HG03520 (cell line): ENCODE measurements around the gene TIMM8B.
A peak's percentile ranks its signal among the peaks of the same experiment; 100 is the strongest.
"Not testable (repeated sequence)": the region's sequence is repeated elsewhere in the genome, so short reads cannot be mapped to it uniquely, and the experiment has no call there.

Source experiments
- ATAC-seq: cut with Tn5 transposase; IDR thresholded peaks from one replicate; pipeline ENCODE4 v1.9.1; 2021; ENCODE audit warnings: mild to moderate bottlenecking, moderate library complexity; ENCODE audit not compliant: unreplicated experiment

The TIMM8B gene

DNA sequence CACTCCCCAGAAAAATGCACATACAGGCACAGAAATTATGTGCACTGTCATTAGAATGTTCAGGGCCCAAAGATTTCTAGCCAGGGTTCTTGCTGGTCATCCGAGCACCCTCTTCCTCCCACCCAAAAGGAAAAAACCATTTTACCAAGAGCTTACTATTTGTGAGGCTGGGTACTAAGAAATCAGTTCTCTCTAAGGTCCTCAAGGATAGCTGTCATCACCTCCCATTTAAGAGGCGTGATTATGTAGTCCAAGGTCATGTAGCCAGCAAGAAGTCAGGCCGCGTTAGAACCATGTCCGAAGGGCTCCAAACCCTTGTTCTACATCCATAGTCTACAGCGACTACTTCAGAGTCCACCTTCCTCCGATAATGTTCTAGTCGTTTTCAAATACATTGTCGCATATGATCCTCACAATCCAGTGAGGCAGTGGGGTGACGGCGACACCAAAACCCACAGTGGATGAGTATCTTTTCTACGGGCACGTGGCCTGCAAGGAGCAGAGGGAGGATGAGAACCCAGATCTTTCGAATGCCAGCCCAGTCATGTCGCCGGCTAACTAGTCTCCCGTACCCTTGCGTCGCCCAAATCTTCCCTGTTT, 634 bp downstream of the TIMM8B start:
- peak; percentile 30 for ATAC-seq

DNA sequence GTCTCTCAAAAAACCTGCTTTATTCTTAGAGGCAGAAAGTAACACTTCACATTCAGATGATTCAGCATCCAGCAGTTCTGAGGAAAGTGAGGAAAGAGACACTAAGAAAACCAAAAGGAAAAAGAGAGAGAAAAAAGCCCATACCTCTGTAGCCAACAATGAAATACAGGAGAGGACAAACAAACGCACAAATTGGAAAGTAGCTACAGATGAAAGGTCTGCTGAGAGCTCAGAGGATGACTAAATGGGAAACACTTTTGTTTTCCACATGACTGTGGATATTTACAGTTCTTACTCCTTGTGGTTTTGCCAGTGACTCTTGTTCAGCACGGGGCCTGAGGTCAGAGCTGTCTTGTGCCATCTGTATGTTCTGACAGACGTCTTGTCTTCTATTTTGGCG, 3.8 kb downstream of the TIMM8B start:
- no peak for ATAC-seq

DNA sequence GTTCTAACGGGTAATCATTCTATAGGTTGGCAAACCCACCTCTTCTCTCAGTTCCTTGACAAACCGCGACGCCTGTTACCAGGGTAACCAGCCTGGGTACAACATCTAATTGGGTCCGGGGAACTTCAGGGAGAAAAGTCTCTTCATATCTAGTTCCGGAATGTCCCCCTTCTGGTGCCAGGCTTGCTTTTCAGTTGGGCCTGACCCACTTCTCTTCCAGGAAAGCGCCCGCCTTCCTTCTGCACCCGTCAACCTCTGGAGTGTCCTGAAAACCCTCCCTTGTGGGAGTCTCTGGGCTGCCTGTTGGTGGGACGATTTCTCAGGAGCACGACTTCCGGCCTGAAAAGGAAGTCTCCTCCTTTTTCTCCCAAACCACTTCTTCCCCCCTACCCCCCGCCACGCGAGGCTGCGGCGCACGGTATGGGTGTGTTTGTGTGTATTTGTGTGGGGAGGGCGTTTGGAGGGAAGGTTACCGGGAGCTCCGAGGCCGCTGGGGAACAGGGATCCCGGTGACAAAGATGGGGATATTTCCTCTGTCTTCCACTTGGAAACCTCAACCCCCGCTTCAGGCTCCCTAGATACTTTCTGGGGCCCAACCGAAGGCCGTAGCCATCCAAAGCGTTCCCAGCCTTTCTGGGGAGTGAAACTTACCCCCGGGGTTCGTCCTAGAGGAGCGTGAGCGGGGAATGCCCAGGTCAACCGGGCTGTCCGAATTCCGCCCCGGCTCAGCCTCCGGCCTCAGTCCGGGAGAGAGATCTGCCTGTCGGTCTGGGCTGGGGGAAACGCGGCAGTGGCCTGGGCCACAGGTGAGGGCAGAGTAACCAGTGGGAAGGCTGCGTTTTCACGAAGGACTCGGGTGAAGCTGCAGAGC, 12.4 kb downstream of the TIMM8B start, which contains the start of the genes NKAPD1 and PIH1D2:
NKAPD1 (plus strand) TSS at position 359 of the 871 bp plus-strand sequence. CDS start 1,276 bp downstream, outside the sequence.
PIH1D2 (minus strand) TSS at position 77 of the 871 bp plus-strand sequence. CDS start 843 bp downstream, outside the sequence.
- ATAC-seq = peak; percentile 85

DNA sequence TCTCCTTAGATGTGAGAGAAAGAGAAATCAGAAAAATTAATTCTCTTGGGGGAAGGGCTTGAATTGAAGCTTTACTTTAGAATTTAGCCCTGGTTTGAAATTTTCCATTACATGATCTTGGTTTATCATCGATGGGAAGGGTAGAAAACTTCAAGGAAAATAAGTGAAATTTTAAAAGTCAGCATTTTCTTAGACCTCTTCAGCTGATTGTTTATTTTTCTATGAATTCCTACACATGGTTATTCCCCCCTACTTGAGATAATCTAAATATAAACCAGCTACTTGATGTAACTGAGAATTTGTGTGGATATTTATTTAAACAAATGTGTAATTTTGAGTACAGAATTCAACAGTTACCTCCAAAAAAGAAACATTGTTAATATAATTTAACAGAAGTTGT, 23.6 kb downstream of the TIMM8B start:
- no peak for ATAC-seq

DNA sequence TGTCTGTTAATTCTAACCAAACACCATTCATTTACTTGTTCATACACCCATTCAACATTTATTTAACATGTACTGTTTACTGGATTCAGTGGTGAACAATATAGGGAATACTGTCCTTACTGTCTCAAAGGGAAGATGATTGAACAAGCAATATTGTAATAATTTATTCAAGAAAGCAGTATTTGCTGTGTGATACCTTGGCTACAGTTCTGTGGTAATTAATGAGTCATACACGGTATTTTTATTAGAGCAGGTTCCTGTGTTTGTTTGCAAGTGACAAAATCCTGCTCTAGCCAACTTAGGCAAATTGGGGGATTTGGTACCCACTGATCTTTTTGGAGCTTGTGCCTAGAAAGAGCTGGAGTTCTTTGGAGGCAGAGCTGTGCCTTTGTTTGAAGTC, 28.5 kb downstream of the TIMM8B start:
- ATAC-seq = no peak

DNA sequence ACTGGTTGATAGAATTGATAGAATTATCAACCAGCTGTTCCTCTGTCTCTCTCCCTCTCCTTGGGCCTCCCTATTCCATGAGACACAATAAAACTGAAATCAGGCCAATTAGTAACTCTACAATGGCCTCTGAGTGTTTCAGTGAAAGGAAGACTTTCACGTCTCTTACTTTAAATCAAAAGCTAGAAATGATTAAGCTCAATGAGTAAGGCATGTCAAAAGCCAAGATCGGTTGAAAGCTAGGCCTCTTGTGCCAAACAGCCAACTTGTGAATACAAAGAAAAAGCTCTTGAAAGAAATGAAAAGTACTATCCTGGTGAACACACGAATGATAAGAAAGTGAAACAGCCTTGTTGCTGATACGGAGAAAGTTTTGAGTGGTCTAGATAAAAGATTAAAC, 29.4 kb downstream of the TIMM8B start:
- ATAC-seq = no peak

DNA sequence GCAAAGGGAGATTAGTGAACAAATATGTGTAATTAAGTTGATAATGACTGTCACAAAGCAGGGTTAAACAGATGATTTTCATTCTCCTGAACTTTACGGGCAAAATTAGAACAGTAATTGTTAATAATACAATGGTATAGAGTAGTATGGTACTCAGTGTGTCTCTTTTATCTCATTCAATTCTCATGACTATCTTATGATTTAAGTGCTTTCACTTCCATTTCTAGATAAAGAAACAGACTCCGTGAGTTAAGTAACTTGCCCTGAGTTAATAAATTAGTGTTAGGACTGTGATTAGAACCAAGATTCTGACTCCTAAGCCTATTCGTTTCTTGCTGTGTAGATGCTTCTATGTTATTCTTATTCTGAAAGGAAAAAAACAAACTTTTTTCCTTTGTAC, 34.8 kb downstream of the TIMM8B start:
- ATAC-seq = no peak

DNA sequence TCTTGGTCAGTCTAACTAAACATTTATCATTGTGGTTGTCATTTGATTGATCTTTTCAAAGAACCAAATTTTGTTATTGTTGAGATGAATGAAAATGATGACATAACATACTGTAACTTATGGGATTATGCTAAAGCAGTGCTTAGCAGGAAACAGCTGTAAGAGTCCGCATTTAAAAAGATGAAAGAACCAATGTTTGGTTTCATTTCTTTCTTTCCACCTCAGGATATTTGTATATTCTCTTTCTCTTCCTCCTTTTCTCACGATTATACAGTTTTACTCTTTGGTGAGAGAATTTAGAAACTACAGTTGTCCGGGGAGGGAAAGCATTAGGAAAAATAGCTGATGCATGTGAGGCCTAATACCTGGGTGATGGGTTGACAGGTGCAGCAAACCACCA, 35.8 kb downstream of the TIMM8B start:
- peak; percentile 69 for ATAC-seq

DNA sequence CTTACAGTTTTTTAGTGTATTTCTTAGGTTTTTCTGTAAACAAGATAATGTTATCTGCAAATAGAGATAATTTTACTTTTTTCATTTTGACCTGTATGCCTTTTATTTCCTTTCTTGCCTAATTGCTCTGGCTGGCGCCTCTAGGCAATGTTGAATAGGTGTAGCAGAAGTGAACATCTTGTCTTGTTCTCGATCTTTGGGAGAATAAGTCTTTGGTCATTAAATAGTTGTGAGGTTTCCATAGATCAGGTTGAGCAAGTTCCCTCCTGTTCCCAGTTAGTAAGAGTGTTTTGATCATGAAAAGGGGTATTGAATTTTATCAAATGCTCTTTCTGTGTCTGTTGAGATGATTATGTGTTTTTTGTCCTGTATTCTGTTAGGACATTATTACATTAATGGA, 36.8 kb downstream of the TIMM8B start:
- ATAC-seq = no peak

DNA sequence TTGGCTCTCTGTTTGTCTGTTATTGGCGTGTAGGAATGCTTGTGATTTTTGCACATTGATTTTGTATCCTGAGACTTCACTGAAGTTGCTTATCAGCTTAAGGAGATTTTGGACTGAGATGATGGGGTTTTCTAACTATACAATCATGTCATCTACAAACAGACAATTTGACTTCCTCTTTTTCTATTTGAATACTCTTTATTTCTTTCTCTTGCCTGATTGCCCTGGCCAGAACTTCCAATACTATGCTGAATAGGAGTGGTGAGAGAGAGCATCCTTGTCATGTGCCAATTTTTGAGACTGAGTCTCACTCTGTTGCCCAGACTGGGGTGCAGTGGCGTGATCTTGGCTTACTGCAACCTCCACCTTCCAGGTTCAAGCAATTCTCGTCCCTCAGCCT, 38.3 kb downstream of the TIMM8B start:
- not testable (repeated sequence) for ATAC-seq

DNA sequence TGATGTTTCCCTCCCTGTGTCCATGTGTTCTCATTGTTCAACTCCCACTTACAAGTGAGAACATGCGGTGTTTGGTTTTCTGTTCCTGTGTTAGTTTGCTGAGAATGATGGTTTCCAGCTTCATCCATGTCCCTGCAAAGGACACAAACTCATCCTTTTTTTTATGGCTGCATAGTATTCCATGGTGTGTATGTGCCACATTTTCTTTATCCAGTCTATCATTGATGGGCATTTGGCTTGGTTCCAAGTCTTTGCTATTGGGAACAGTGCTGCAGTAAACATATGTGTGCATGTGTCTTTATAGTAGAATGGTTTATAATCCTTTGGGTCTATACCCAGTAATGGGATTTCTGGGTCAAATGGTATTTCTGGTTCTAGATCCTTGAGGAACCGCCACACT, 39.9 kb downstream of the TIMM8B start:
- ATAC-seq = not testable (repeated sequence)

DNA sequence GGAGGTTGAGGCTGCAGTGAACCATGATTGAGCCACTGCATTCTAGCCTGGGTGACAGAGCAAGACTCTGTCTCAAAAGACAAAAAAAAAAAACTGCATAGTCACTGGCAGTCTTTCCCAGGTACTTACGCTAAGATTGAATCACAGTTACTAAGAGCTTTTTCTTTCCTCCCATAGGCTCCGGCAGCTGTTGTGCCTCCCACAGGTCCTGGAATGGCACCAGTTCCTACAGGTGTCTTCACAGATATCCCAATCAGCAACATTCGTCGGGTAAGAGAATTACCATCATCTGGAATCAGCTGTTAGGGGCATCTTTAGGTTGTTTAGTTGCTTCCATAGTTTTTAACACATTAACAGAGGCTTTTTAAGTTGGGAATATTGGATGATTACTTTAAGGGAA, 41.6 kb downstream of the TIMM8B start:
- ATAC-seq = no peak

DNA sequence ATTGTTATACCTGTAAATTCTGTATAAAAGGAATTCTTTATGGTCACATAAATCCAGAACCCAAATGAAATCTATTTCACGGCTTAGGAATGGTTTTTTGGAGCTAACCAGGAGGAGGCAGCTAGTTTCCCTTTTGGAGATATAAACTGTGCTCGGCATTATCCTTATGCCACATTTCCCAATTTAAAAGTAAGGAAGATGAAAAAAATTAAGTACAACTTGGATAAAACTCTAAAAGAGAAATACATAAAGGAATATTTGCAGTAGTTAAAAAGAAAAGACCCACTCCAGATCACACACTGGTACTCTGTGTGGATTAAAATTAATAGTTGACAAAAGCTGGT, 43.6 kb downstream of the TIMM8B start:
- ATAC-seq = no peak

DNA sequence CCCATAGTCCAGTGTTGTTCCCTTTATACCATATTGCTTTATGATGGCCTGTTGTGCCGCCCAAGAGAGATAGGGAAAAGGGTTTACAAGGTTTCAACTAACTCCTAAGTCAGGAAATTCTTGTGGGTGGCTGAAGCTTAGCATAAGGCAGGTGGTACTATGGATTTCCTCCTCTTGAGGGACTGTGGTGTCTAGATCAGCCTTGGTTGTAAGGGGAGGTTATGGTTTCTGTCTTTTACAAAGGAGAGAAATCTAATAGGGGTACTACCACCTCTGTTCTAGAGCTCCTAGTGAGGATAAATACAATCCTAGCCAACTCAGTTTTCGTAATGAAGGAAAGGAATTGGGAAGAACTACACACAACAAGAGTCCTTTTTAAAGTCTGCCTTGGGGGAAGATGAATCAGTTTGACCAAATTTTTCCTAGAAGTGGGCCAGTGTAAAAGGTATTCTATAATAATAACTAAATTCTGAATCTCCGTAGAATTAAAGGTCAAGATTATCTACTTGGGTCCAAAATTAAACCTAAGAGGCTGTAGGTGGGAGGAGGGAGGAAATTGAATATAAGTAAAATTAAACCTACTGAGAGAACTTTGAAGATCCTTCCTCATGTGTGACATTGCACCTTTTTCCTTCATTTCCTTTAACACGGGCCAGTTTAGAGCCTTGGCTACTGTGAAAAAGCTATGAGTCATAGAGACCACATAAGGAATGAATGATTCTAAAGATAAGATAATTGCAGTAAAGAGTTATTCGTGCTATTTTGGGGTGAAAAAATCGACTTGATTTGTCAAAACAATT, 44.2 kb downstream of the TIMM8B start:
- ATAC-seq = no peak

DNA sequence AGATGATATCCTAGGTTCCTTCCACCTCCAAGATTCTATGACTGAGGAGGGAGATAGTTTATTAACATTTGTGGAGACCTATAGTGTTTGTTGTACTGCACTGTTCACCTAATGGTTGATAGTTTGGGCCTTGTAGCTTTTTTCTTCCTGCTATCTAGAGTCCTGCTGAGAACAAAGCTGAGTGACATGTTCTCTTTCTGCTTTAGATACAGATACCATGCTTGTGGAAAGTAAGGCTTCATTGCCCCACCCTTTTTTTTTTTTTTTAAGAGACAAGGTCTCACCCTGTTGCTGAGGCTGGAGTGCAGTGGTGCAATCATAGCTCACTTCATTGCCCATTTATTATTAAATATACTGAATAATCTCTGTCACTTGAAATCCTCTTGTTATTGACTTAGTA, 49.0 kb downstream of the TIMM8B start:
- no peak for ATAC-seq
